Neural crest cell (in vitro differentiated cells): Measurements from ENCODE around the gene IRX1. TPM values are rescaled to one million over a fixed set of nuclear protein-coding genes. Genes with fewer than 3 reads are reported as not detected.

Experiments used
- DNase-seq: peaks from one replicate; pipeline ENCODE4 v3.0.0; 2021; ENCODE audit warnings: low read depth, mixed read lengths, low spot score
- H3K27ac Mint-ChIP-seq: one replicate; pipeline ENCODE4 v1.8.0; 2021; ENCODE audit warnings: mild to moderate bottlenecking, mixed read lengths; ENCODE audit not compliant: unreplicated experiment
- H3K27me3 Mint-ChIP-seq: 2 replicates; pipeline ENCODE4 v1.8.0; 2021; ENCODE audit warnings: low read depth, mild to moderate bottlenecking, mixed read lengths
- H3K36me3 Mint-ChIP-seq: 2 replicates; pipeline ENCODE4 v1.8.0; 2021; ENCODE audit warnings: low read depth, mild to moderate bottlenecking, mixed read lengths
- H3K4me1 Mint-ChIP-seq: 2 replicates; pipeline ENCODE4 v1.8.0; 2021; ENCODE audit warnings: mixed read lengths
- H3K4me3 Mint-ChIP-seq: one replicate; pipeline ENCODE4 v1.8.0; 2021; ENCODE audit warnings: mild to moderate bottlenecking, mixed read lengths
- H3K9me3 Mint-ChIP-seq: 2 replicates; pipeline ENCODE4 v1.8.0; 2021; ENCODE audit warnings: mixed read lengths
- CTCF ChIP-seq: fragments of 200-600 bp; sonication (generic); conservative IDR thresholded peaks from 2 replicates; pipeline ENCODE4 v1.5.0; 2021; ENCODE audit warnings: antibody characterized with exemption, mild to moderate bottlenecking
- total RNA-seq: library from RNA; stranded (reverse); gene quantifications from 2 replicates; pipeline ENCODE4 v1.2.1, GENCODE V29; 2021

IRX1 gene
- total RNA-seq, 1 donor from 2014 or later, result 24.8 TPM

DNA sequence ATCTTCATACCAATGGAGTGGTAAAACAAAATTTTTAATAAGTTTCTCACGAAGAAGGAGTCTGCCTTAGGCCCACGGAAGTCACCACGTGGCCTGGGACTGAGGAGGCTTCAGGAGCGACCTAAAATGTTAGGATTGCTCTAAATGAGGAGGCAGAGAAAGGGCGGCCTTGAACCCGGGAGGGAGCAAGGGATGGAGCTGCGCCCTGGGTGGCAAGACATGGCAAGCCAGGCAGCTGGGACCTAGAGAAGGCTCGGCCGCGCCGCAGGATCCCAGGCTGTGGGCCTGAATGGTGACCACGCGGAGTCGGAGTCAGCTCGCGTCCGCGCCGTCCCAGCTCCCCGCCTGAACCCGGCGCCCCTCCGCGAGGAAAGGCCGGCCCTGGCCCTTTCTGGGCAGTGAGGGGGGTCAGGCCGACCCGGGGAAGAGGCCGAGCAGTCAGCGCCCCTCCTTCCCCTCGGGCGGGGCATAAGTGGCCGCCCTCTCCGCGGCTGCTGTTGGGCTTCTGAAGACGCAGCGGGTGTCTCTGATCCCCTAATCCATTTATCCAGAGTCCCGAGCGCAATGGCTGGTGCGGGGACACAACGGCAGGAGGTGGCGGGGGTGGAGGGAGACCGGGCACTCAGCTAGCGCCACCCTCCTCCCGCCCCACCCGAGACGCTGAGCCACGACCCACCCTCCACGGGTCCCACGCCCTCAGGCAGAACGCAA lies 10.6 kb downstream of the IRX1 start:
- no peak overlapping the region for H3K27ac Mint-ChIP-seq
- H3K36me3 Mint-ChIP-seq, result peaks cover 7% of the 10 kb centered on the region
- H3K27me3 Mint-ChIP-seq, result peaks cover 47% of the 10 kb centered on the region
- no peak for DNase-seq
- no peaks in the 10 kb centered on the region for H3K9me3 Mint-ChIP-seq
- TF ChIP-seq CTCF, result no peak
- peaks cover 16% of the 10 kb centered on the region for H3K4me1 Mint-ChIP-seq
- H3K4me3 Mint-ChIP-seq, result no peak overlapping the region

- Mint-ChIP-seq H3K27ac (no peak overlapping the region), H3K9me3 (no peaks in the 10 kb centered on the region), H3K4me3 (no peak overlapping the region), H3K36me3 (peaks cover 2% of the 10 kb centered on the region), H3K27me3 (peaks cover 34% of the 10 kb centered on the region), H3K4me1 (peaks cover 9% of the 10 kb centered on the region)
- DNase-seq, result no peak
- TF ChIP-seq CTCF, result no peak
These were observed 12.0 kb downstream of the IRX1 start for GRCh38 chr5:3607541-3608181.

GRCh38 chr5:3609120-3609681 lies 13.6 kb downstream of the IRX1 start:
- TF ChIP-seq CTCF, result no peak
- no peaks in the 10 kb centered on the region for H3K9me3 Mint-ChIP-seq
- no peak overlapping the region for H3K4me3 Mint-ChIP-seq
- peaks cover 2% of the 10 kb centered on the region for H3K36me3 Mint-ChIP-seq
- H3K27ac Mint-ChIP-seq, result no peak overlapping the region
- peaks cover 11% of the 10 kb centered on the region for H3K4me1 Mint-ChIP-seq
- peaks cover 19% of the 10 kb centered on the region for H3K27me3 Mint-ChIP-seq
- no peak for DNase-seq

DNA sequence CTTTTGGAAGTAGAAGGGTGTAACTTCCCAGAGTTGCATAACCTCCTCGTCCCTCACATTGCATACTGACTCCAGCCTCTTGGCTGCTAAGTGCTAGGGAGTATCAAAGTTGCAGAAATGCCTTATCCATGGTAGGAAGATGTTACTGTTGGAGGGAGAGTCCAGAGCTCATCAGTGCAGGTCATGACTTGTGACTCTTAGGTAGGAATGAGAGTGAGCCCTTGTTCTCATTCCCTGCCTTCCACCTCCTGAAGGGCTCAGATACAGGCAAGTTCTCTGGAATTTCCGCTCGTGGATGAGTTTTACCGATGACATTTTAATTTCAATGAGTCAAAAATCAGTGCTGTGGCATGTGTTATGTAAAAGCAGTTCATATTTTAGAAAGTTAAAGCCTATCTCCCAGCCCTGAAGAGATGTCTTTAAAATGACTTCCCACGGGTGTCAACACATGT lies 17.0 kb downstream of the IRX1 start:
- Mint-ChIP-seq H3K4me3 (no peak overlapping the region), H3K27ac (peak overlapping the region; percentile 47), H3K4me1 (peaks cover 6% of the 10 kb centered on the region), H3K9me3 (no peaks in the 10 kb centered on the region), H3K27me3 (peaks cover 6% of the 10 kb centered on the region), H3K36me3 (peaks cover 16% of the 10 kb centered on the region)
- DNase-seq, result no peak
- TF ChIP-seq CTCF, result no peak

GRCh38 chr5:3613726-3614125 lies 18.1 kb downstream of the IRX1 start:
- H3K27ac Mint-ChIP-seq, result no peak overlapping the region
- DNase-seq, result no peak
- H3K27me3 Mint-ChIP-seq, result no peaks in the 10 kb centered on the region
- no peak for TF ChIP-seq CTCF
- peaks cover 16% of the 10 kb centered on the region for H3K36me3 Mint-ChIP-seq
- peaks cover 6% of the 10 kb centered on the region for H3K4me1 Mint-ChIP-seq
- H3K9me3 Mint-ChIP-seq, result no peaks in the 10 kb centered on the region
- no peak overlapping the region for H3K4me3 Mint-ChIP-seq
